ENCODE results near the gene GNS. TPM values are rescaled to one million over a fixed set of nuclear protein-coding genes. Genes with fewer than 3 reads are reported as not detected.

GNS gene
- polyA plus RNA-seq, 4 donors, result 8.3 to 584 (median 24.0) TPM

DNA sequence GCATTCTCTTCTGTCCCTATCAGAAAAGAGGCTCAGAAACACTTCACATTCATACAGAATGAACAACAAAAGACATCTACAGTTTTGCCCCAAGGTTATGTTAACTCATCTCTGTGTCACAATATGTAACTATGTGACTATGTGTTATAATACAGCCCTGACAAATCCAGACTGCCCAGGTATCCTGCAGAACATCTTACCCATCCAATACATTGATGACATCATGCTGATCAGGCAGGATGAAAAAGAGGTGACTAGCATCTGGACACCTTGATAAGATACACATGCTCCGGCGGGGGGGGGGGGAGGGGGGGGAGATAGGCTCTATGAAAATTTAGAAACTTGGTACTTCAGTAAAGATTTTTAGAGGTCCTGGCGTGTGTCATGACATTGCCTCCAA, 8.3 kb upstream of the GNS start:
- H3K36me3 ChIP-seq (ENCODE audit: control insufficient read depth in 3 of 3, insufficient read depth in 2 of 3, low read depth in 1 of 3, low read length in 3 of 3), result no peaks in the 10 kb centered on the region
- FAIRE-seq (no peak), DNase-seq (no peak)
- 56 to 75% (median 57%) methylated on average over 3 of the region's 3 CpGs for WGBS, 3 donors
- no peaks in the 10 kb centered on the region for H3K27me3 ChIP-seq (ENCODE audit: control insufficient read depth in 3 of 3, insufficient read depth in 3 of 3, low read length in 3 of 3)
- no peaks in the 10 kb centered on the region for H3K4me1 ChIP-seq (ENCODE audit: control insufficient read depth in 3 of 3, insufficient read depth in 2 of 3, low read depth in 1 of 3, low read length in 2 of 3)
- H3K27ac ChIP-seq (ENCODE audit: low read depth in 1 of 3, low read length in 2 of 3), result no peak overlapping the region
- no peak overlapping the region for H3K4me3 ChIP-seq (ENCODE audit: low read depth in 1 of 3, low read length in 3 of 3)
- H3K9me3 ChIP-seq (ENCODE audit: control insufficient read depth in 2 of 2, insufficient read depth in 1 of 2, low read depth in 1 of 2, low read length in 1 of 2), result no peaks in the 10 kb centered on the region

DNA sequence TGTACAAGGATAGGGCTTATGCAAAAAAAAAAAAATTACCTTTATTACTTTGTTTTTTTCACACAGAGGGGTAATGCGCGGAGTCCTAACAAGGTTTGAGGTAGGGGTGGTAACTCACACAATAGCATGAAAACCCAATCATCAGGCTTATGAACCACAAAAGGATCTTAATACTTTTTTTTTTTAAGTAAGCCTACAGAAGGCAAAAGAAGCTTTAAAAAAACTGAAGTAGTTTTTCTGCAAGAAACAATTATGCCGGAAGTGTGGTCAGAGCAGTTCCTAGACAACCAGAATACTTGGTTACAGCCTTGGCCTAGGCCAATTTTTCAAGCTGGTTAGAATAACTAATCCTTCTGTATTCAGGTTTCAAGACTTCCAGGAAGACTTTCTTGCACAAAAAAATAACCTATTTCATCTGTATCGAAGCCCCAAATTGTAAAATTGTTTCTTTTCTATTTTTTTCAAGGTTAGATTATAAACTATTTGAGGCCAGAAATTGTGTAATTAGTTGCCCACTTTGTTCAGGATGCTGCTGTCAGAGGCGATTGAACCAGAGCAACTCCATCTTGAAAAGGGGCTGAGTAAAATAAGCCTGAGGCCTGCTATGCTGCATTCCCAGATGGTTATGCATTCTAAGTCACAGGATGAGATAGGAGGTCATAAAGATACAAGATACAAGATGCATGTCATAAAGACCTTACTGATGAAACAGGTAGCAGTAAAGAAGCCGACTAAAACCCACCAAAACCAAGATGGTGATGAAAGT, 1.8 kb upstream of the GNS start:
- FAIRE-seq (no peak), DNase-seq (peak in 1 of 2 donors; percentile 13)
- H3K9me3 ChIP-seq (ENCODE audit: control insufficient read depth in 2 of 2, insufficient read depth in 1 of 2, low read depth in 1 of 2, low read length in 1 of 2), result no peaks in the 10 kb centered on the region
- peaks cover 0 to 18% (median 5%) of the 10 kb centered on the region in 3 donors for H3K4me1 ChIP-seq (ENCODE audit: control insufficient read depth in 3 of 3, insufficient read depth in 2 of 3, low read depth in 1 of 3, low read length in 2 of 3)
- no peaks in the 10 kb centered on the region for H3K27me3 ChIP-seq (ENCODE audit: control insufficient read depth in 3 of 3, insufficient read depth in 3 of 3, low read length in 3 of 3)
- no peaks in the 10 kb centered on the region for H3K36me3 ChIP-seq (ENCODE audit: control insufficient read depth in 3 of 3, insufficient read depth in 2 of 3, low read depth in 1 of 3, low read length in 3 of 3)
- 89 to 96% (median 91%) methylated on average over 6 of the region's 6 CpGs for WGBS, 3 donors
- no peak overlapping the region for H3K4me3 ChIP-seq (ENCODE audit: low read depth in 1 of 3, low read length in 3 of 3)
- H3K27ac ChIP-seq (ENCODE audit: low read depth in 1 of 3, low read length in 2 of 3), result no peak overlapping the region

DNA sequence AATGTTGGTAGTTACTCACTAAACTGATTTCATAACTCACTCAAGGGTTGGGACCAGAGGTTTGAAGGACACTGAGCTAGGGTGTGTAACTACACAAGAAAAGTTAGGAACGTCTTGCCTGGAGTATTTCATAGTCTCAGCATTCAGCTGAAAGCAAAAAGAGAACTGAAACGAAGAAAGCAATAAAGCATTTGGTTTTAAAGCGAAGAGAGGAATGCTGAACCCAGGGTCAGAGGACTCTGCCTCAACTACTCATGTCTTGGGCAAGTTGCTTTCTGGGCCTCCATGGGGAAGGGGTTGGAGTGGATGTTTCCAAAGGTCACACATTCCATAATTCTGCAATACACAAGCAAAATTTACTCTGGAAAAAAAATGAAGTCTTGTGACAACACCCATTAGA, 1.4 kb downstream of the GNS start:
- Histone ChIP-seq H3K4me1 (ENCODE audit: control insufficient read depth in 3 of 3, insufficient read depth in 2 of 3, low read depth in 1 of 3, low read length in 2 of 3) (peaks cover 0 to 18% (median 12%) of the 10 kb centered on the region in 3 donors), H3K27ac (ENCODE audit: low read depth in 1 of 3, low read length in 2 of 3) (peak overlapping the region in 2 of 3 donors; percentile 58 to 97), H3K9me3 (ENCODE audit: control insufficient read depth in 2 of 2, insufficient read depth in 1 of 2, low read depth in 1 of 2, low read length in 1 of 2) (no peaks in the 10 kb centered on the region), H3K4me3 (ENCODE audit: low read depth in 1 of 3, low read length in 3 of 3) (peak overlapping the region in 1 of 3 donors; percentile 91), H3K27me3 (ENCODE audit: control insufficient read depth in 3 of 3, insufficient read depth in 3 of 3, low read length in 3 of 3) (no peaks in the 10 kb centered on the region), H3K36me3 (ENCODE audit: control insufficient read depth in 3 of 3, insufficient read depth in 2 of 3, low read depth in 1 of 3, low read length in 3 of 3) (peaks cover 0 to 18% (median 0%) of the 10 kb centered on the region in 3 donors)
- WGBS, 3 donors, result 26 to 43% (median 41%) methylated on average over 3 of the region's 3 CpGs
- DNase-seq (peak; percentile 32 to 86), FAIRE-seq (no peak)

DNA sequence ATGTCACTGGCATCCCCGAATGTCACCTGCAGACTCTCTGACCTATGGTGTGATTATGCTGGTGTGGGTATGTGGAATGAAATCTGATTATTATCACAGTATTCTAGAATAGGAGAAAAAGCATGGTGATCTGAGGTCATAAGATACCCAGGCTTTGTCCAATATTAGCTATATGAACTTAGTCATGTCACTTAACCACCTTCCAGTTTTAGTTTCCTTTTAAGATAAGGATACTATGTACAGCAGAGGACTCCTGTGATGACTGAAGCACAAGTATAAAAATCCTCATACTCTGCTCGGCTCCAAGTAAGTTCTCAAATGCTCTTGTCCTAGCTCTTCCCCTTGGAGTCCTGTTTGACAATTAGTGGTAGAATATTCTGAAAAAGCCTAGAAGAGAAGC, 2.8 kb downstream of the GNS start:
- WGBS, 3 donors, result 77 to 82% (median 78%) methylated on average over 2 of the region's 2 CpGs
- H3K27ac ChIP-seq (ENCODE audit: low read depth in 1 of 3, low read length in 2 of 3), result peak overlapping the region in 1 of 3 donors; percentile 97
- H3K36me3 ChIP-seq (ENCODE audit: control insufficient read depth in 3 of 3, insufficient read depth in 2 of 3, low read depth in 1 of 3, low read length in 3 of 3), result peaks cover 0 to 23% (median 0%) of the 10 kb centered on the region in 3 donors
- peak overlapping the region in 1 of 3 donors; percentile 91 for H3K4me3 ChIP-seq (ENCODE audit: low read depth in 1 of 3, low read length in 3 of 3)
- peaks cover 0 to 18% (median 12%) of the 10 kb centered on the region in 3 donors for H3K4me1 ChIP-seq (ENCODE audit: control insufficient read depth in 3 of 3, insufficient read depth in 2 of 3, low read depth in 1 of 3, low read length in 2 of 3)
- no peaks in the 10 kb centered on the region for H3K27me3 ChIP-seq (ENCODE audit: control insufficient read depth in 3 of 3, insufficient read depth in 3 of 3, low read length in 3 of 3)
- DNase-seq (peak in 1 of 2 donors; percentile 21), FAIRE-seq (no peak)
- no peaks in the 10 kb centered on the region for H3K9me3 ChIP-seq (ENCODE audit: control insufficient read depth in 2 of 2, insufficient read depth in 1 of 2, low read depth in 1 of 2, low read length in 1 of 2)

DNA sequence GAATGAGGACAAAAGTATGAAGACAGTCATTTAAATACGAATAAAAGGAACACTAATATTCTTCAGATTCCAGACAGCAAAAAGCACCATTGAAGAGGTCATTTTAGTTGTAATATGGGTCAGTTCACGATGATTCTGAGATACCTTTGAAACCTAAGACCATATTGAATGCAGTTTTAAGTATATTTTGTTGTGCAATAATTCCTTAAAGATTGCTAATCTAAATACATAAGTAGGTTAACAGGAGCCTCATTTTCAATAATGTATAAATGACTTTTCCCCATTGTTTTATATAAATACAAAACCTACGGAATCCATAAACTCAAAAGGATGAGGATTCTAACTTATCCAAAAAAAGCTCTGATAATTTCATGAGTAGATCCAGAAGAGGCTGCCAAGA, 5.8 kb downstream of the GNS start:
- no peak for FAIRE-seq
- H3K9me3 ChIP-seq (ENCODE audit: control insufficient read depth in 2 of 2, insufficient read depth in 1 of 2, low read depth in 1 of 2, low read length in 1 of 2), result no peaks in the 10 kb centered on the region
- whole genome bisulfite sequencing, 3 donors, result 85 to 88% (median 86%) methylated on average over 3 of the region's 3 CpGs
- H3K36me3 ChIP-seq (ENCODE audit: control insufficient read depth in 3 of 3, insufficient read depth in 2 of 3, low read depth in 1 of 3, low read length in 3 of 3), result peaks cover 2 to 38% (median 3%) of the 10 kb centered on the region in 3 donors
- no peaks in the 10 kb centered on the region for H3K27me3 ChIP-seq (ENCODE audit: control insufficient read depth in 3 of 3, insufficient read depth in 3 of 3, low read length in 3 of 3)
- DNase-seq, result no peak
- H3K4me3 ChIP-seq (ENCODE audit: low read depth in 1 of 3, low read length in 3 of 3), result no peak overlapping the region
- H3K27ac ChIP-seq (ENCODE audit: low read depth in 1 of 3, low read length in 2 of 3), result no peak overlapping the region
- H3K4me1 ChIP-seq (ENCODE audit: control insufficient read depth in 3 of 3, insufficient read depth in 2 of 3, low read depth in 1 of 3, low read length in 2 of 3), result peaks cover 0 to 12% (median 11%) of the 10 kb centered on the region in 3 donors

DNA sequence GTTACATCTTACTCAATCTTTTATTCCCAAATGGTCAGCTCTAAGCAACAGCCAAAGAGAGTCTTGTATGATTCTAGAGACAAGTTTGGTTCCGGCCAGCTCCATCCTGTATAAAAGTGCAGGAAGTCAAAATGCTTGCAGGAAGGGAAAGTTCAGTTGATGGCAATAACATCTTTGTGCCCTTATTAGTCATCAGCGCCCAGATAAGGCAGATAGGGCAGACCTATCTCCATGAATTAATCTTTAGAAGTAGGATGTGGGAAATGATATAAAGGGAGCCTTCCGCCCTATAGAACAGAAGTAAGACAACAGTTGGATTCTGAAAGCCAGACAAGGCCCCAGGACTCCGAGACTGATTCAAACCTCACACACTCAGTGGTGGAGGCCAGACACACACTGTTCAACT, 6.4 kb downstream of the GNS start:
- FAIRE-seq (no peak), DNase-seq (peak in 1 of 2 donors; percentile 71)
- H3K4me3 ChIP-seq (ENCODE audit: low read depth in 1 of 3, low read length in 3 of 3), result no peak overlapping the region
- peaks cover 2 to 42% (median 3%) of the 10 kb centered on the region in 3 donors for H3K36me3 ChIP-seq (ENCODE audit: control insufficient read depth in 3 of 3, insufficient read depth in 2 of 3, low read depth in 1 of 3, low read length in 3 of 3)
- WGBS, 3 donors, result 29 to 45% (median 40%) methylated on average over 4 of the region's 4 CpGs
- H3K27me3 ChIP-seq (ENCODE audit: control insufficient read depth in 3 of 3, insufficient read depth in 3 of 3, low read length in 3 of 3), result no peaks in the 10 kb centered on the region
- peak overlapping the region in 1 of 3 donors; percentile 67 for H3K27ac ChIP-seq (ENCODE audit: low read depth in 1 of 3, low read length in 2 of 3)
- no peaks in the 10 kb centered on the region for H3K9me3 ChIP-seq (ENCODE audit: control insufficient read depth in 2 of 2, insufficient read depth in 1 of 2, low read depth in 1 of 2, low read length in 1 of 2)
- peaks cover 0 to 11% (median 10%) of the 10 kb centered on the region in 3 donors for H3K4me1 ChIP-seq (ENCODE audit: control insufficient read depth in 3 of 3, insufficient read depth in 2 of 3, low read depth in 1 of 3, low read length in 2 of 3)

DNA sequence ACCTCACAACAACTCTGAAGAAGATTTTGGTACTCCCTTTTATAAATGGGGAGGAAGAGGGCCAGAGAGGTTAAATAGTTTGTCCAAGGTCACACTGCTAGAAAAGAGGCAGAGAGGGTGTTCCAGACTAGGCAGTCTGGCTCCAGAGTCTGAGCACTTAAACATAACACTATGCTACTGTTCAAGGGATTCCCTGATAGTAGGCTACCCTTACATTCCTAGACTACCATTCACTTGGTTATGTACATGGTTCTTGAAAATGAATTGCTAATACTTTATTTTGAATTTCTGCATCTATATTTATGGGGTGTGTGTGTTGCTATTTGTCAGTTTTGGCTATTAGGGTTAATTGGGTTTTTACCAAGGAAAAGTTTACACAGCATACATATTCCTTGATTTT, 7.2 kb downstream of the GNS start:
- Histone ChIP-seq H3K27me3 (ENCODE audit: control insufficient read depth in 3 of 3, insufficient read depth in 3 of 3, low read length in 3 of 3) (no peaks in the 10 kb centered on the region), H3K4me1 (ENCODE audit: control insufficient read depth in 3 of 3, insufficient read depth in 2 of 3, low read depth in 1 of 3, low read length in 2 of 3) (peaks cover 0 to 10% (median 6%) of the 10 kb centered on the region in 3 donors), H3K27ac (ENCODE audit: low read depth in 1 of 3, low read length in 2 of 3) (no peak overlapping the region), H3K4me3 (ENCODE audit: low read depth in 1 of 3, low read length in 3 of 3) (no peak overlapping the region), H3K9me3 (ENCODE audit: control insufficient read depth in 2 of 2, insufficient read depth in 1 of 2, low read depth in 1 of 2, low read length in 1 of 2) (no peaks in the 10 kb centered on the region), H3K36me3 (ENCODE audit: control insufficient read depth in 3 of 3, insufficient read depth in 2 of 3, low read depth in 1 of 3, low read length in 3 of 3) (peaks cover 3 to 44% (median 4%) of the 10 kb centered on the region in 3 donors)
- no peak for DNase-seq
- FAIRE-seq, result no peak

DNA sequence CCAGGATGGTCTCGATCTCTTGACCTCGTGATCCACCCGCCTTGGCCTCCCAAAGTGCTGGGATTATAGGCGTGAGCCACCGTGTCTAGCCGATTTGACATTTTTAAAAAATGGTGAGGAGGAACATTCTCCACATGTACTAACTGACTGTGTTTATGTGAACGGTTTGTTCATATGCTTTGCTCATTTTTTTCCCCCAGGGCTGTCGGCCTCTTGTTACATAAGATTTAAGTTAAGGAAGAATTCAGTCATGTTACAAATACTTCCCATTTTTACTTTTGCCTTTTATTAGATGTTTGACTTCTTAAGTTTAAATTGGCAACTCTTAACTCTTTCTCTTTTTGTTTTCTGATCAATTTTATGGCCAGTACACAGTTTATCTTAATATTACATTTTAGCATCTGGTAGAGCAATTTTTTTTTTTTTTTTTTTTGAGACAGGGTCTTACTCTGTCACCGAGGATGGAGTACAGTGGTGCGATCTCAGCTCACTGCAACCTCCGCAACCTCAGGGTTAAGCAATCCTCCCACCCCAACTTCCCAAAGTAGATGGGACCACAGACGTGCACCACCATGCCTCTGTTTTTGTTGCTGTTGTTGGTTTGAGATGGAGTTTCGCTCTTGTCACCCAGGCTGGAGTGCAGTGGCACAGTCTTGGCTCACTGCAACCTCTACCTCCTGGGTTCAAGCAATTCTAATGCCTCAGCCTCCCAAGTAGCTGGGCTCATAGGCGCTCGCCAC, 9.6 kb downstream of the GNS start:
- 88 to 90% (median 88%) methylated on average over 15 of the region's 15 CpGs for WGBS, 3 donors
- Histone ChIP-seq H3K4me1 (ENCODE audit: control insufficient read depth in 3 of 3, insufficient read depth in 2 of 3, low read depth in 1 of 3, low read length in 2 of 3) (peaks cover 0 to 6% (median 2%) of the 10 kb centered on the region in 3 donors), H3K27ac (ENCODE audit: low read depth in 1 of 3, low read length in 2 of 3) (no peak overlapping the region), H3K36me3 (ENCODE audit: control insufficient read depth in 3 of 3, insufficient read depth in 2 of 3, low read depth in 1 of 3, low read length in 3 of 3) (peaks cover 4 to 43% (median 6%) of the 10 kb centered on the region in 3 donors), H3K27me3 (ENCODE audit: control insufficient read depth in 3 of 3, insufficient read depth in 3 of 3, low read length in 3 of 3) (no peaks in the 10 kb centered on the region), H3K9me3 (ENCODE audit: control insufficient read depth in 2 of 2, insufficient read depth in 1 of 2, low read depth in 1 of 2, low read length in 1 of 2) (no peaks in the 10 kb centered on the region), H3K4me3 (ENCODE audit: low read depth in 1 of 3, low read length in 3 of 3) (no peak overlapping the region)
- DNase-seq, result no peak
- FAIRE-seq, result no peak

All from small intestine (tissue), 7 donors.